ENCODE measurements around the gene SPRR4.

The SPRR4 gene

GRCh38 chr1:152976688-152977087 is 6.2 kb downstream of the SPRR4 start:
- DNase-seq (ENCODE audit: extremely low read depth, insufficient read length), result no peak
- Histone ChIP-seq H3K4me3 (replicated peaks; ENCODE audit: low read depth, low read length) (no peak overlapping the region), H3K27me3 (replicated peaks; ENCODE audit: control insufficient read depth, insufficient read depth, low read length) (peaks cover 2% of the 10 kb centered on the region; the same call in 1 of the 2 replicates), H3K36me3 (ENCODE audit: control insufficient read depth, insufficient read depth, low read length) (no peaks in the 10 kb centered on the region)
- TF ChIP-seq, protein P1, sequence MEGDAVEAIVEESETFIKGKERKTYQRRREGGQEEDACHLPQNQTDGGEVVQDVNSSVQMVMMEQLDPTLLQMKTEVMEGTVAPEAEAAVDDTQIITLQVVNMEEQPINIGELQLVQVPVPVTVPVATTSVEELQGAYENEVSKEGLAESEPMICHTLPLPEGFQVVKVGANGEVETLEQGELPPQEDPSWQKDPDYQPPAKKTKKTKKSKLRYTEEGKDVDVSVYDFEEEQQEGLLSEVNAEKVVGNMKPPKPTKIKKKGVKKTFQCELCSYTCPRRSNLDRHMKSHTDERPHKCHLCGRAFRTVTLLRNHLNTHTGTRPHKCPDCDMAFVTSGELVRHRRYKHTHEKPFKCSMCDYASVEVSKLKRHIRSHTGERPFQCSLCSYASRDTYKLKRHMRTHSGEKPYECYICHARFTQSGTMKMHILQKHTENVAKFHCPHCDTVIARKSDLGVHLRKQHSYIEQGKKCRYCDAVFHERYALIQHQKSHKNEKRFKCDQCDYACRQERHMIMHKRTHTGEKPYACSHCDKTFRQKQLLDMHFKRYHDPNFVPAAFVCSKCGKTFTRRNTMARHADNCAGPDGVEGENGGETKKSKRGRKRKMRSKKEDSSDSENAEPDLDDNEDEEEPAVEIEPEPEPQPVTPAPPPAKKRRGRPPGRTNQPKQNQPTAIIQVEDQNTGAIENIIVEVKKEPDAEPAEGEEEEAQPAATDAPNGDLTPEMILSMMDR (IDR thresholded peaks at IDR 0.05; ENCODE audit: insufficient read depth, low read length, poor library complexity, severe bottlenecking), result no peak

DNA sequence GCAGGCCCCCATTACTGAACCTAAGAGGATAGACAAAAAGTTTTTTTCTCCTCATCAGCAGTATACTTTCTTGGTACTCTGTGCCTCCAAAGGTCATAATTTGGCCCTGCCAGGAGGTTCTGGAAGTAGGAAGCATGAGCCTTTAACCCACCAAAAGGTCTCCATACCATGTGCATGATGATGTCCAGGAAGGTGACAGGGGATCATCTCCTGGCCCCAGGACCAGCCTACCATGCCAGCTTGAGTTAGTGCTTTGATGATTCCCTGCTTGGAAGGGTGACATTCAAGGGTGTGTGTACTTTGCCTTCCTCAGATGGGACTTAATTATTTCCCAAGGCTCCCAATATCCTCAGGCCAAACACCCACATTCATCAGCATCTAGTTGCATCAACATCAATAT is 7.2 kb downstream of the SPRR4 start:
- no peaks in the 10 kb centered on the region for H3K36me3 ChIP-seq (ENCODE audit: control insufficient read depth, insufficient read depth, low read length)
- H3K27me3 ChIP-seq (replicated peaks; ENCODE audit: control insufficient read depth, insufficient read depth, low read length), result peaks cover 2% of the 10 kb centered on the region; the same call in 1 of the 2 replicates
- TF ChIP-seq, protein P1 (IDR thresholded peaks at IDR 0.05; ENCODE audit: insufficient read depth, low read length, poor library complexity, severe bottlenecking), result no peak
- no peak overlapping the region for H3K4me3 ChIP-seq (replicated peaks; ENCODE audit: low read depth, low read length)
- DNase-seq (ENCODE audit: extremely low read depth, insufficient read length), result no peak

- H3K27me3 ChIP-seq (replicated peaks; ENCODE audit: control insufficient read depth, insufficient read depth, low read length), result peaks cover 2% of the 10 kb centered on the region; the same call in 1 of the 2 replicates
- DNase-seq (ENCODE audit: extremely low read depth, insufficient read length), result no peak
- TF ChIP-seq, protein P1 (IDR thresholded peaks at IDR 0.05; ENCODE audit: insufficient read depth, low read length, poor library complexity, severe bottlenecking), result no peak
- no peaks in the 10 kb centered on the region for H3K36me3 ChIP-seq (ENCODE audit: control insufficient read depth, insufficient read depth, low read length)
- no peak overlapping the region for H3K4me3 ChIP-seq (replicated peaks; ENCODE audit: low read depth, low read length)
These were observed 10.2 kb downstream of the SPRR4 start for GRCh38 chr1:152980676-152981075.

DNA sequence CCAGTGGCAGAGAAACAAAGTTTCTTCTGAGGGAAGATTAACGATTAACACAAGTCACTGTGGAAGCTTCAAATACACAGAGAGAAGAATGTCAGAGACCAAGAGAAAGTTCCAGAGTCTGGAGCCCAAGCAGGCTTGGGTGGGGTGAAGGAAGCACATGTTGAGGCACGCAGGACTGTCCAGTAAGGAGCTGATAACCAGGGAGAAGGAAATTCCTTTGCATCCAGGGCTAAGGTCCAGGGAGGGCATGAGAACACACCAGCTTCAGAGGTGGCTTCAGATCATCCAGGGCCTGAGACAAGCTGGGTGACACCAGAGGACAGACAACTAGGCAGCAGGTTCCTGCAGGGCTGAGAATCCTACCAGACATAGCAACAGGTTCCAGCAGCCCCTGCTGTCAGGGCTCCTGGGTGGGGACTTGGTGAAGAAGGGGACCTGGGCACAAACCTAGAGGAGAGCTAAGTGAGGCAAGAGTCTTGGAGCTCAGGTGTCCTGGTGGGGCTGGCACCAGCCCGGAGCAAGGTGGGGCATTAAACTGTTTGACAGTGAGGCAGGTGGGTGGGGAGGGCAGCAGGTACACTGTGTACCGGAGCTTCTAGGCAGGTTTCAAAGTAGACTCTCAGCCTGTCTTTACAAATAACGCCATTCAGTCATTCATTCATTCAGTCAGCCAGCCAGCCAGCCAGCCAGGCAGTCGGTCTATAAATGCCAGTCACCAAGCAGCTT is 10.9 kb downstream of the SPRR4 start:
- TF ChIP-seq, protein P1 (IDR thresholded peaks at IDR 0.05; ENCODE audit: insufficient read depth, low read length, poor library complexity, severe bottlenecking), result no peak
- no peak for DNase-seq (ENCODE audit: extremely low read depth, insufficient read length)
- Histone ChIP-seq H3K36me3 (ENCODE audit: control insufficient read depth, insufficient read depth, low read length) (no peaks in the 10 kb centered on the region), H3K27me3 (replicated peaks; ENCODE audit: control insufficient read depth, insufficient read depth, low read length) (peaks cover 2% of the 10 kb centered on the region; the same call in 1 of the 2 replicates), H3K4me3 (replicated peaks; ENCODE audit: low read depth, low read length) (no peak overlapping the region)

- no peak overlapping the region for H3K4me3 ChIP-seq (replicated peaks; ENCODE audit: low read depth, low read length)
- no peak for DNase-seq (ENCODE audit: extremely low read depth, insufficient read length)
- H3K36me3 ChIP-seq (ENCODE audit: control insufficient read depth, insufficient read depth, low read length), result no peaks in the 10 kb centered on the region
- TF ChIP-seq, protein P1 (IDR thresholded peaks at IDR 0.05; ENCODE audit: insufficient read depth, low read length, poor library complexity, severe bottlenecking), result no peak
- H3K27me3 ChIP-seq (replicated peaks; ENCODE audit: control insufficient read depth, insufficient read depth, low read length), result peaks cover 2% of the 10 kb centered on the region; the same call in 1 of the 2 replicates
These were observed 11.6 kb downstream of the SPRR4 start for GRCh38 chr1:152982076-152982475.

Measured in GM06990 (cell line).